ENCODE data around the gene NMUR1.
A peak's percentile ranks its signal among the peaks of the same experiment; 100 is the strongest.

The NMUR1 gene

DNA sequence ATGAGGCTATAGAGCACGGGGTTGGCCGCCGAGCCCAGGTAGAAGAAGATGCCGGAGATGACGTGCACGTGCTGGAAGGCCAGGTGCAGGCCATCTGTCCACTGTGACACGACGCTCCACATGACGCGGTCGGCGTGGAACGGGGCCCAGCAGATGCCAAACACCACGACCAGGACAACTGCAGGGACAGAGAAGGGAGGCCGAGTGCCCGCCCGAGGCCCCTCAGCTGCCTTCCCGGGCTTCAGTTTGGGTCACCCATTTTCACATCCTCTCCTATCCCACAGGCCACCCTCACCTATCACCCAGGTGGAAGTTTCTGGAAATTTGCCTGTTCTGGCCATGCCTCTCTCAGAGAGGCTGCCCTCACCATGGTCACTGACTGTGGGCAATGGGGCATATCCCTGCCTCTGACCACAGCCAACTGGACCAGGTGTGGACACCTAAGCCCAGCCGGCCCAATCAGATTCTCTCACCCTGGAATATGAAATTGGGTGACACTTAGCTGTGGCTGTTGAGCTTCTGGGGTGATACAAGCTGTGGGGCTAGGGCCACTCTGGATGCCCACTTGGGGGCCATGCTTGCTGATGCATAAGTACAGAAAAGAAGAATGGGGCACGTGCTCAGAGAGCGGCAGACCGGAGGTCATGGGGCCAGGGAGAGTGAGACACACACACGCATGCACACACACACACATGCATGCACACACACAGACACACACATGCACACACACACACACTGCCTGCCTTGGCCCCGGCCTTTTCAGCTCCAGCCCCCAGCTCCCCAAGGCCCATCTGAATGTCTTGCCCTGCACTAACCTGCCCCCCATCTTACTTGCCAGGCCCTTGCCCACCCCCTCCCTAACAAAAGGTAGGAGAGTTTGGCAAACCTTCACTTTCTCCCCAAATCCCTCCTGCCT is 4.7 kb downstream of the NMUR1 start:
- DNase-seq (ENCODE audit: low read depth): no peak

DNA sequence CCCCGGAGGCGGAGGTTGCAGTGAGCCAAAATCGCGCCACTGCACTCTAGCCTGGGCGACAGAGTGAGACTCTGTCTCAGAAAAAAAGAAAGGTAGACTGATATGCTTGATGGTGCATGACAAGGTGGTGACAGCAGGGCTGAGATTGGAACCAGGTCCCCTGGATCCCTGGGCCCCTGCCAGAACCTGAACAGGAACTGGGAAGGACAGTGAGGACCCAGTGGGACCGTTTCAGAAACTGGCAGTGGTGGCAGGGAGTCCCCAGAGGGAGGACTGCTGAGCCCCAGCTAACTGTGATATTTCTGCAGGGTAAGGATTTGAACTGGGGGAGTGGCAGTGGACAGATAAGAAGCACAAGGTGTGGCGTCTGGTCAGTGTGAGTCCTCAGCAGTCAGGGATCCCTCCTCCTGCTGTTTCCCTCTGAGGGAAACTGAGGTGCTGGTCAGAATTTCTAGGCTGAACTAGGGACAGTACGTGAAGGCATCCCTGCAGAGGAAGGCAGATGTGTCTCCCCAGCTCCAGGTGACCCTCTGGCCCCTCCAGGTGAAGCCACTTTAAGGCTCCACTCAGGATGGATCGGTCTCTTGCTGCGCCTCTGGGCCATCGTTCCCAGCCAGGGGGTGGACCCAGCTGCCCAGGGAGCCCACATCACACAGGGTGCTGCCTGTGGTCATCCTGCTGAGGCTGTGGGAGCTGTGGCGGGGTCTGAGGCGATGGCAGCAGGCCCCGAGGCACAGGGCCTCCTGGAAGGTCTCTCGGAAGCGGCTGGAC is 5.6 kb downstream of the NMUR1 start:
- no peak for DNase-seq (ENCODE audit: low read depth)

DNA sequence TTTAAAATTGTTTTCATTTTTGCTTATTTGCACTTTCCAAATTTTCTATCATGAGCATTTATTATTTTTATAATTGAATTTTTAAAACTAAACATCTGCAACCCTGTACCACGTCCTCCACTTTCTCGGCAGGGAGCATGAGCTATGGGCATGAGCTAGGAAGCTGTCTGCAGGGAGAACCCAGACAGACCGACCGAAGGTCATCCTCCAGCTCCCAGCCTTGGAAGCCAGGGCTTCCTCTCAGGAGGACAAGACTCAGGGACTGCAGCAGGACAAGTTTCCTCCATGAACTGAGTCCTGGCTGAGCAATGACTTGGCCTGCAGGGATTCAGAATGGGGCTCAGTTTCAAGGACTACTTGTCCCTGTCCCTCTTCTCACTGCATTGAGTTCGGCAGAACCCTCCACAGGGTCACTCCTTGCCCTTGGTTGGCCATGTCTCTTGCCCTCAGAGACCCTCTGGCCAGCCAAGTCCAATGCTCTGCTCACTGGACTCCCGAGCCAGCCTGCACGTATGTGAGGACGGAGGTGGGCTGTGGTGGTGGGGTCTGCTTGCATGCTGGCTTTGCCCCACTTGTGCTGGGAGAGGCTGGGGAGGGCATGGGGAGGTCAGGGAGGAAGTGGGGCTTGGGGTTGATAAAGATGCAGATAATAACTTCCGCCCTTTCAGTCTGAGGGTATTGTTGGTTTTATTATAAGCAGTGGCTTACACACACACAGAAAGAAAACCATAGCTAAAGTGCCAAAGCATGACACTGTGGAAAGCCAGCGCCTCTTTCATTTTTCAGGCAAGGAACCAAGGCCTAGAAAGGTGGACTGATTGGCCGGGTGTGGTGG is 6.6 kb downstream of the NMUR1 start:
- no peak for DNase-seq (ENCODE audit: low read depth)

- no peak for DNase-seq (ENCODE audit: low read depth)
Measured at GRCh38 chr2:231522418-231523180, 7.6 kb downstream of the NMUR1 start.

GRCh38 chr2:231521443-231521842 is 8.8 kb downstream of the NMUR1 start:
- no peak for DNase-seq (ENCODE audit: low read depth)

DNA sequence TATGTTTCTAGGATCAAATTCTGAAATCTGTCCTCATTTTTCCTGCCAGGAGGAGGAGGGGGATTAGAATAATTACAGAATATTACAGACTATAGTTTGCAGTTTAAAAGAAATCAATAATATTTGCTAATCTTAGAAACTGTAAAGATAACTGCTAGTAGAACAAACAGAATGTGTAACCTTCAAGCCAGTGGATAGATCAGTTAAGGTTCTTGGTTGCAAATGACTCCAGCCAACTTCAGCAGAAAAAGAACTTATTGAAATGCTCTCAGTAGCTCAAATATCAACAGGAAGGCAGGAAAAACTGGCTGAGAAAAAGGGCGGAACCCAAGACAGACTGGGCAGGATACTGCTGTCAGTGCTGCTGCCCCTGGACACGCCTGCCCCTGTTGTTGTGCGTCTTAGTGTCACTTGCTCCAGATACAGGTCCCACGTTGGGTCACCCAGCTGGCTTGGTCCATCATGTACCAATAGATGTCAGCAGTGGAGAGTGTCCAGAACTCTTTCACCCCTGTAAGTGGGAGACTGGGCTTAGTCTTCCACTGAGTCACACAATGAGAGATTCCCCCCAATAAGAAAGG is 10.2 kb downstream of the NMUR1 start:
- DNase-seq (ENCODE audit: low read depth): no peak

DNA sequence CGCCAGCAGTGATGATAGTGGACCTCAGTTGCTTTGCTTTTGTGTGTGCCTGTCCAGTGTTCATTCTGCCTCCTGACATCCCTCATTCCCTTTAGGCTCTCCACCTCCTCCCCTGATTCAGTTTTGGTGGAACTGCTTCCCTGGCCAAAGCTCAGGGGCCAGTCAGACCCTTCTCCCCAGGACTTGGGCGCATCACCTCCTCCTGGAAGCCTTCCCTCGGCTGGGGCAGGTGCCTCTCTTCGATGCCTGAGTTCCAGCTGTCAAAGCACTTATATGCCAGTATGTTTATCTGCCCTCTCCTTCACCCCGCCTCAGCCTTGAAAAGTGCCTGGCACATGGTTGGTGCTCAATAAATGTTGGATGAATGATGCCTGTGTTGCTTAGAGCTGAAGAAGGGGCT is 11.5 kb downstream of the NMUR1 start:
- DNase-seq (ENCODE audit: low read depth): no peak

GRCh38 chr2:231515603-231516002 is 14.6 kb downstream of the NMUR1 start:
- DNase-seq (ENCODE audit: low read depth): no peak

GRCh38 chr2:231514951-231515297 is 15.3 kb downstream of the NMUR1 start:
- no peak for DNase-seq (ENCODE audit: low read depth)

DNA sequence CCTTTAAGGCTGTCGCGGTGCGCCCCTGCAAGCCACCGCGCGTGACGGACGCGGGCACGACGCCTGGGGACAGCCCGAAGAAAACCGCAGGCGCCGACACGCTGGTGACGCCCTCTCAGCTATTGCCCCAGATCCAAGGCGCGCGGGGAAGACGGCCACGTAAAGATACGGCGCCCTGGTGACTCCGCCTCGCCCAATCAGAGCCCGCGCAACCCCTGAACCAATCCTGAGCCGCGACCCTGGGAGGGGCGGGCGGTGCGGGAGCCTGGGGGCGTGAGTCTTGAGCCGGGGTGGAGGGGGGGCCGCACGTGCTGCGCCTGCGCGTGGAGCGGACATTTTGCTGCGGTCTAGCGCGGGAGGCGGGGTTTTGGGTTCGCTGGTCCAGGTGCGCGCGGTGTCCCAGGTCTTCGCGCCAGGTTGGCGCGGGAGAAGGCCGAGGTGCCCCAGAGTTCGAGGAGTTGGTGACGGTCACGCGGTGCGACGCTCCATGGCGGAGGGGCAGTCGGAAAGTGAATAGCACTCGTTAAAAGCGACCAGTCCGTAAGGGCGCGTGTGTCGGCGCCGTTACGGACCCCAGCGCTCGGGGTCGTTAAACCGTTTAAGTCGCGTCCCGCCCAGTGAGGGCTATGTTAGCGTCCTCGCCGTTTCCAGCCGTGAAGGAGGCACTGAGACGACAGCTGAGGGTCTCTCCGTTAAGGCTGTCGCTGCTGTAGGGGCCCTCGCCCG is 15.9 kb downstream of the NMUR1 start:
- DNase-seq (ENCODE audit: low read depth): peak; percentile 66

GRCh38 chr2:231513746-231514224 is 16.5 kb downstream of the NMUR1 start:
- DNase-seq (ENCODE audit: low read depth): no peak

GRCh38 chr2:231512222-231512621 is 18.0 kb downstream of the NMUR1 start:
- no peak for DNase-seq (ENCODE audit: low read depth)

DNA sequence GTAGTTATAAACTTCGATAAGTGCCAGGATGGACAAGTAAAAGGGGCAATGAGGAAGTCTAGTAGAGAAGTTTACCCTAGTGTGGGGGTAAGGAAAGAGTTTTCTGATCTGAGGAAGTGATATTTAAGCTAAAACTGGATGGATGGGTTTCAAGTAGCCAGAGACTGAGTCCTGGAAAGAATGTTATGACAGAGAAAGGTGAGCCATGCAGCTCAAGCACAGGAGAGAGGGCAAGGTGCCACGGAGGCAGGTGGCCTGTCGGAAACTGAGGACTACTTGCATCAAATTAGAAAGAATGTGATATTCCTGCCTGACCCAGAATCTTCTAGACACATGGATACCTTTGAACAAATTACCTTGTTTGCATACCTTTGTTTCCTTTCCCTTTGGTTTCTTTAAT is 26.5 kb downstream of the NMUR1 start:
- DNase-seq (ENCODE audit: low read depth): no peak

DNA sequence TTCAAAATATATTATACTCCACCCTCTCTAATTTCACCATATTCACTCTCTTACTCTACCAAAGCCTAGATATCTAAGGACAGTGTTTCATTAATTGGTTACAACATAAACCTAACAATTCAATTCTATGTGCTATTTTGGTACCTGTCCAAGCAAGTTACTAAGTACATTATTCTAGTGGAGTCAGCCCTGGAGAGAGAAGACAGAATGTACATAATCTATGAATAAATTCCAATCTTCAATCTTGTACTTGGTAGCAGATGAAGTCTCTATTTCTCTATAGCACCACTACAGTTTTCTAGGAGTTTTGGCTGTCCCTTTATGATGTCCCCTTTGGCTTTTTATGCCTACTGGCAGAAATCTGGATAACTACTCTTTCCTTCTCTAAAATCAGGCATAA is 27.6 kb downstream of the NMUR1 start:
- no peak for DNase-seq (ENCODE audit: low read depth)

DNA sequence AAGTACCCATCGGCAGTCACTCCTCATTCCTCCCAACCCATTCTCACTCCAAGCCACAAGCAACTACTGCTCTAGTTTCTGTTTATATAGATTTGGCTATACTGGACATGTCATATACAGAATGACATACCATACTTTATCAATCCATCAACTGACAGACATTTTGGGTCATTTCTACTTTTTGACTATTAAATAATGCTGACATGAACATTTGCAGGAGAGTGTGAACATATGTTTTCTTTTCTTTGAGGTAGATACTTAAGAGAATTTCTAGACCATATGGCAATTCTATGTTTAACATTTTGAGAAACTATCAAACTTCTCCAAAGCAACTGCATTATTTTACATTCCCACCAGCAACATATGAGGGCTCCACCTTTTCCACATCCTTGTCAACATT is 32.6 kb downstream of the NMUR1 start:
- DNase-seq (ENCODE audit: low read depth): no peak

- DNase-seq (ENCODE audit: low read depth): no peak
Measured at GRCh38 chr2:231494669-231495068, 35.6 kb downstream of the NMUR1 start.

DNA sequence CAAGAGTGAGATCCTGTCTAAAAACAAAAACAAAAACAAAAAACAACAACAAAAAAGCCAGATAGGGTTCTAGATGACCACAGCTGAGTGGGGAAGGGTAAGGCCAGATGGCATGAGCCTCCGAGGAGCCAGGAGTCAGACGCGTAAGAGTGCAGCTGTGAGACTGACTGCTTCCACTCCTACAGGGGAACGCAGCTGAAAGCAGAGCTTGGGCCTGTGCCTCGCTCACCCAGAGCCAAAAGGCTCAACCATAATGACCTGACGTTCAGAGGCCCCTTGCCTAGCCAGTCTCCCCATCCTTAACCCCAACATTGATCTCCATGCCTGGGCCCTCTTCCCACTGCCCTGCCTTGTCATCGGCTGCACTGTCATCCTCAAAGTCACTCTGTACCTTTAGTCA is 39.4 kb downstream of the NMUR1 start:
- no peak for DNase-seq (ENCODE audit: low read depth)

DNA sequence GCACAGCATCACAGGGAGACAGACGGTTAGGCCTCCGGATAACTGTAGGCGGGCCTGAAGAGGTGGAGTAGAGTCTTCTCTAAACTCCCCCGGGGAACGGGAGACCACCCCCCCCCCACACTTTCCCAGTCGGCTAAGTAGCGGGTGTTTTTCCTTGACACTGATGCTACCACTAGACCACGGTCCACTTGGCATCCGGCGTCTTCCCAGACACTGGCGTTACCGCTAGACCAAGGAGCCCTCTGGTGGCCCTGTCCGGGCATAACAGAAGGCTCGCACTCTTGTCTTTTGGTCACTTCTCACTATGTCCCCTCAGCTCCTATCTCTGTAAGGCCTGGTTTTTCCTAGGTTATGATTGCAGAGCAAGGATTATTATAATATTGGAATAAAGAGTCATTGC is 40.3 kb downstream of the NMUR1 start:
- no peak for DNase-seq (ENCODE audit: low read depth)

- DNase-seq (ENCODE audit: low read depth): no peak
Measured at GRCh38 chr2:231488331-231488730, 41.9 kb downstream of the NMUR1 start.

- no peak for DNase-seq (ENCODE audit: low read depth)
Measured at GRCh38 chr2:231486851-231487596, 43.2 kb downstream of the NMUR1 start.

Measured in HS-27A (cell line).